ENCODE data around the gene RTBDN.

- TF ChIP-seq EZH2phosphoT487 (IDR thresholded peaks at IDR 0.05; ENCODE audit: insufficient read depth, low read depth), result no peak
- no peak for TF ChIP-seq EZH2 (IDR thresholded peaks at IDR 0.05; ENCODE audit: insufficient read depth, poor library complexity, severe bottlenecking)
Measured at GRCh38 chr19:12856653-12857052, 22.3 kb upstream of the RTBDN start.
